ENCODE results near the gene ARAP1. TPM values are rescaled to one million over a fixed set of nuclear protein-coding genes. Genes with fewer than 3 reads are reported as not detected.

ARAP1 gene
- polyA plus RNA-seq, 1 donor from 2014 or later, result 3.5 TPM

- no peaks in the 10 kb centered on the region for H4K20me1 ChIP-seq (ENCODE audit: insufficient read depth)
- H3K4me3 ChIP-seq (ENCODE audit: low read length), result no peak overlapping the region
- H3K27ac ChIP-seq (ENCODE audit: low read length), result no peak overlapping the region
- H3K79me2 ChIP-seq (replicated peaks; ENCODE audit: insufficient read depth, low read length), result no peaks in the 10 kb centered on the region
- no peak overlapping the region for H3K9ac ChIP-seq (ENCODE audit: low read length)
- no peaks in the 10 kb centered on the region for H3F3A ChIP-seq (ENCODE audit: insufficient read depth, low read length, poor library complexity, severe bottlenecking)
- no peak for TF ChIP-seq RAD21 (conservative IDR thresholded peaks at IDR 0.05)
- TF ChIP-seq CTCF (IDR thresholded peaks at IDR 0.05; ENCODE audit: poor library complexity, severe bottlenecking), result no peak
- TF ChIP-seq SMC3 (conservative IDR thresholded peaks at IDR 0.05; ENCODE audit: poor library complexity), result no peak
- TF ChIP-seq TAF1 (IDR thresholded peaks at IDR 0.05; ENCODE audit: low read depth), result no peak
- no peak for TF ChIP-seq EP300 (conservative IDR thresholded peaks at IDR 0.05; ENCODE audit: poor library complexity, severe bottlenecking)
- no peak for TF ChIP-seq REST (IDR thresholded peaks at IDR 0.05; ENCODE audit: borderline replicate concordance)
- no peak for TF ChIP-seq POLR2AphosphoS5 (IDR thresholded peaks at IDR 0.05)
- no peak for TF ChIP-seq EZH2 (IDR thresholded peaks at IDR 0.05; ENCODE audit: borderline replicate concordance, insufficient read depth, low read length, poor library complexity, severe bottlenecking)
- no peak for TF ChIP-seq MXI1 (conservative IDR thresholded peaks at IDR 0.05; ENCODE audit: poor library complexity, severe bottlenecking)
- H2AFZ ChIP-seq (ENCODE audit: low read depth, low read length), result no peak overlapping the region
- no peaks in the 10 kb centered on the region for H3K36me3 ChIP-seq (ENCODE audit: insufficient read depth, low read length)
- no peaks in the 10 kb centered on the region for H3K9me2 ChIP-seq (ENCODE audit: insufficient read depth, low read length)
- no peaks in the 10 kb centered on the region for H3K27me3 ChIP-seq (ENCODE audit: insufficient read depth, low read depth, low read length)
- no peak overlapping the region for H3K4me2 ChIP-seq (ENCODE audit: low read length)
- no peaks in the 10 kb centered on the region for H3K9me3 ChIP-seq (ENCODE audit: low read length)
These were observed 63.3 kb downstream of the ARAP1 start for GRCh38 chr11:72688929-72689328.

- no peak for TF ChIP-seq RAD21 (conservative IDR thresholded peaks at IDR 0.05)
- TF ChIP-seq MXI1 (conservative IDR thresholded peaks at IDR 0.05; ENCODE audit: poor library complexity, severe bottlenecking), result no peak
- TF ChIP-seq EZH2 (IDR thresholded peaks at IDR 0.05; ENCODE audit: borderline replicate concordance, insufficient read depth, low read length, poor library complexity, severe bottlenecking), result no peak
- TF ChIP-seq POLR2AphosphoS5 (IDR thresholded peaks at IDR 0.05), result no peak
- no peak for TF ChIP-seq TAF1 (IDR thresholded peaks at IDR 0.05; ENCODE audit: low read depth)
- TF ChIP-seq EP300 (conservative IDR thresholded peaks at IDR 0.05; ENCODE audit: poor library complexity, severe bottlenecking), result no peak
- TF ChIP-seq CTCF (IDR thresholded peaks at IDR 0.05; ENCODE audit: poor library complexity, severe bottlenecking), result no peak
- TF ChIP-seq SMC3 (conservative IDR thresholded peaks at IDR 0.05; ENCODE audit: poor library complexity), result no peak
- TF ChIP-seq REST (IDR thresholded peaks at IDR 0.05; ENCODE audit: borderline replicate concordance), result no peak
- H3K9me2 ChIP-seq (ENCODE audit: insufficient read depth, low read length), result no peaks in the 10 kb centered on the region
- no peak overlapping the region for H3K4me2 ChIP-seq (ENCODE audit: low read length)
- no peaks in the 10 kb centered on the region for H3K27me3 ChIP-seq (ENCODE audit: insufficient read depth, low read depth, low read length)
- H4K20me1 ChIP-seq (ENCODE audit: insufficient read depth), result no peaks in the 10 kb centered on the region
- H3K36me3 ChIP-seq (ENCODE audit: insufficient read depth, low read length), result no peaks in the 10 kb centered on the region
- no peak overlapping the region for H3K4me3 ChIP-seq (ENCODE audit: low read length)
- no peaks in the 10 kb centered on the region for H3K9me3 ChIP-seq (ENCODE audit: low read length)
- no peaks in the 10 kb centered on the region for H3K79me2 ChIP-seq (replicated peaks; ENCODE audit: insufficient read depth, low read length)
- H2AFZ ChIP-seq (ENCODE audit: low read depth, low read length), result no peak overlapping the region
- H3F3A ChIP-seq (ENCODE audit: insufficient read depth, low read length, poor library complexity, severe bottlenecking), result no peaks in the 10 kb centered on the region
- no peak overlapping the region for H3K27ac ChIP-seq (ENCODE audit: low read length)
- H3K9ac ChIP-seq (ENCODE audit: low read length), result no peak overlapping the region
These were observed 63.7 kb downstream of the ARAP1 start for GRCh38 chr11:72688486-72688885.

Measured in neural cell (in vitro differentiated cells).